Stimulated activated CD4-positive, alpha-beta T cell treated with anti-CD3 and anti-CD28 coated beads, Interleukin-4, amount 100 ng/mL, for 48 hours (primary cell): ENCODE measurements around the gene COBLL1.
"Not testable (repeated sequence)": the region's sequence is repeated elsewhere in the genome, so short reads cannot be mapped to it uniquely, and the experiment has no call there.

ENCODE experiments used
- DNase-seq, 2 donors: peaks; one replicate each; pipeline ENCODE4 v3.0.0-alpha.2; 2020; ENCODE audit warnings: low read depth in 2 of 2

COBLL1 gene

GRCh38 chr2:164789968-164790367 is 51.7 kb downstream of the COBLL1 start:
- no peak for DNase-seq

- no peak for DNase-seq
Observed at GRCh38 chr2:164786787-164787186, 54.8 kb downstream of the COBLL1 start.

GRCh38 chr2:164785457-164785856 is 56.2 kb downstream of the COBLL1 start:
- no peak for DNase-seq

- no peak for DNase-seq
Observed at GRCh38 chr2:164784376-164784775, 57.2 kb downstream of the COBLL1 start.

GRCh38 chr2:164782323-164782722 is 59.3 kb downstream of the COBLL1 start:
- DNase-seq, result no peak

GRCh38 chr2:164781394-164781793 is 60.2 kb downstream of the COBLL1 start:
- DNase-seq, result no peak

- no peak for DNase-seq
Observed at GRCh38 chr2:164780611-164781178, 60.9 kb downstream of the COBLL1 start.

GRCh38 chr2:164779383-164780057 is 62.1 kb downstream of the COBLL1 start:
- no peak for DNase-seq

- DNase-seq, result no peak
Observed at GRCh38 chr2:164778723-164779122, 62.9 kb downstream of the COBLL1 start.

- no peak for DNase-seq
Observed at GRCh38 chr2:164777847-164778461, 63.7 kb downstream of the COBLL1 start.

- no peak for DNase-seq
Observed at GRCh38 chr2:164773635-164774034, 68.0 kb downstream of the COBLL1 start.

GRCh38 chr2:164773091-164773490 is 68.5 kb downstream of the COBLL1 start:
- DNase-seq, result no peak

- no peak for DNase-seq
Observed at GRCh38 chr2:164771897-164772296, 69.7 kb downstream of the COBLL1 start.

GRCh38 chr2:164770421-164770916 is 71.2 kb downstream of the COBLL1 start:
- DNase-seq, result no peak

GRCh38 chr2:164766954-164767320 is 74.7 kb downstream of the COBLL1 start:
- no peak for DNase-seq

- DNase-seq, result no peak
Observed at GRCh38 chr2:164766216-164766953, 75.2 kb downstream of the COBLL1 start.

GRCh38 chr2:164764996-164765395 is 76.6 kb downstream of the COBLL1 start:
- no peak for DNase-seq

GRCh38 chr2:164764474-164764873 is 77.1 kb downstream of the COBLL1 start:
- DNase-seq, result no peak

- DNase-seq, result no peak
Observed at GRCh38 chr2:164763431-164763830, 78.2 kb downstream of the COBLL1 start.

GRCh38 chr2:164761737-164762460 is 79.7 kb downstream of the COBLL1 start:
- no peak for DNase-seq

- DNase-seq, result not testable (repeated sequence)
Observed at GRCh38 chr2:164761201-164761600, 80.4 kb downstream of the COBLL1 start.

- DNase-seq, result no peak
Observed at GRCh38 chr2:164760179-164760578, 81.4 kb downstream of the COBLL1 start.
